Panc1 (cell line): ENCODE data around the gene TBX4. TPM values are rescaled to one million over a fixed set of nuclear protein-coding genes. Genes with fewer than 3 reads are reported as not detected.
"Not testable (repeated sequence)": the region's sequence is repeated elsewhere in the genome, so short reads cannot be mapped to it uniquely, and the experiment has no call there.

Experiments
- ATAC-seq: fragments of 200-7000 bp; cut with Tn5 transposase; 2 replicates; pipeline ENCODE4 v1.9.1; 2020; ENCODE audit warnings: mild to moderate bottlenecking, moderate library complexity
- BruUV-seq: library from RNA; stranded (reverse); fragments of 400-500 nt; replicated peaks from 2 replicates; lab custom pipeline; 2021; lab: Mats Ljungman, UMichigan
- CTCF ChIA-PET: fragments of 300-600 bp; sonication (Branson Sonifier 250); formaldehyde crosslinking; loops from one replicate; lab custom pipeline; 2022; ENCODE audit warnings: antibody characterized with exemption; lab: Charles Lee
- POLR2A ChIA-PET: fragments of 300-600 bp; sonication (Branson Sonifier 250); formaldehyde crosslinking; loops from one replicate; lab custom pipeline; 2022; ENCODE audit warnings: antibody characterized with exemption; lab: Charles Lee
- DNase-seq: peaks from one replicate; pipeline ENCODE4 v3.0.0-alpha.2; 2010; ENCODE audit warnings: low read depth, low spot score
- H3K27ac ChIP-seq: 2 replicates; pipeline ENCODE4 v1.5.1; 2011; ENCODE audit warnings: mild to moderate bottlenecking, low read length, inconsistent platforms
- H3K27me3 ChIP-seq: fragments of 200-500 bp; sonication (Bioruptor generic); 2 replicates; pipeline ENCODE4 v1.6.0; 2014; ENCODE audit warnings: low read length, inconsistent platforms; ENCODE audit not compliant: control insufficient read depth, insufficient read depth
- H3K36me3 ChIP-seq: fragments of 200-500 bp; sonication (Bioruptor generic); 2 replicates; pipeline ENCODE4 v1.5.1; 2014; ENCODE audit warnings: inconsistent platforms, mild to moderate bottlenecking, low read length, moderate library complexity; ENCODE audit not compliant: control insufficient read depth, insufficient read depth
- H3K4me1 ChIP-seq: 2 replicates; pipeline ENCODE4 v1.5.1; 2011; ENCODE audit warnings: inconsistent platforms, mild to moderate bottlenecking, low read length, moderate library complexity; ENCODE audit not compliant: control insufficient read depth, insufficient read depth
- H3K4me3 ChIP-seq, 2 experiments: 2 replicates each; pipeline ENCODE4 v1.5.1; 2011 to 2012; ENCODE audit warnings: low read depth in 2 of 2, low read length in 2 of 2, mild to moderate bottlenecking in 2 of 2, inconsistent platforms in 1 of 2, moderate library complexity in 1 of 2
- H3K9me3 ChIP-seq: fragments of 200-500 bp; sonication (Bioruptor generic); 2 replicates; pipeline ENCODE4 v1.5.1; 2014; ENCODE audit warnings: low read depth, mild to moderate bottlenecking, inconsistent platforms, low read length, moderate library complexity; ENCODE audit not compliant: control insufficient read depth, insufficient read depth
- POLR2AphosphoS5 ChIP-seq: IDR thresholded peaks from 2 replicates; pipeline ENCODE4 v1.6.1; 2012; ENCODE audit warnings: mild to moderate bottlenecking, low read depth, low read length, moderate library complexity
- SIN3A ChIP-seq: IDR thresholded peaks from 2 replicates; pipeline ENCODE4 v1.6.1; 2012; ENCODE audit warnings: low read depth, mild to moderate bottlenecking, low read length, moderate library complexity, borderline replicate concordance; ENCODE audit not compliant: insufficient read depth
- TCF7L2 ChIP-seq: IDR thresholded peaks from 2 replicates; pipeline ENCODE4 v1.6.1; 2011; ENCODE audit warnings: mild to moderate bottlenecking, low read depth, low read length, inconsistent platforms
- in situ Hi-C: cut with HindIII; loops from 2 replicates; pipeline ENCODE4 v1.10.0; 2016; ENCODE audit warnings: low sequenced_read_pairs, low pct_unique_long_range_greater_than_20kb
- intact Hi-C: fragments of 100-400 bp; cut with micrococcal nuclease; formaldehyde crosslinking; loops from one replicate; pipeline ENCODE4 v1.10.0; 2022; ENCODE audit not compliant: unreplicated experiment
- total RNA-seq: library from RNA; stranded (reverse); gene quantifications from one replicate; pipeline ENCODE4 v1.2.1, GENCODE V29; 2021; ENCODE audit not compliant: unreplicated experiment
- TF ChIP-seq, protein P1 (sequence below): fragments of 450-650 bp; IDR thresholded peaks from 2 replicates; pipeline ENCODE4 v1.5.1; 2017; ENCODE audit warnings: mild to moderate bottlenecking
- TF ChIP-seq, protein P2 (sequence below), 2 experiments: IDR thresholded peaks; 2 replicates each; pipeline ENCODE4 v1.6.1; 2011 to 2012; ENCODE audit warnings: low read depth in 2 of 2, control low read depth in 1 of 2, low read length in 1 of 2, mild to moderate bottlenecking in 1 of 2, moderate library complexity in 1 of 2; ENCODE audit not compliant: insufficient read depth in 1 of 2

TBX4 gene
- total RNA-seq, 1 experiment from 2014 or later: not detected

DNA sequence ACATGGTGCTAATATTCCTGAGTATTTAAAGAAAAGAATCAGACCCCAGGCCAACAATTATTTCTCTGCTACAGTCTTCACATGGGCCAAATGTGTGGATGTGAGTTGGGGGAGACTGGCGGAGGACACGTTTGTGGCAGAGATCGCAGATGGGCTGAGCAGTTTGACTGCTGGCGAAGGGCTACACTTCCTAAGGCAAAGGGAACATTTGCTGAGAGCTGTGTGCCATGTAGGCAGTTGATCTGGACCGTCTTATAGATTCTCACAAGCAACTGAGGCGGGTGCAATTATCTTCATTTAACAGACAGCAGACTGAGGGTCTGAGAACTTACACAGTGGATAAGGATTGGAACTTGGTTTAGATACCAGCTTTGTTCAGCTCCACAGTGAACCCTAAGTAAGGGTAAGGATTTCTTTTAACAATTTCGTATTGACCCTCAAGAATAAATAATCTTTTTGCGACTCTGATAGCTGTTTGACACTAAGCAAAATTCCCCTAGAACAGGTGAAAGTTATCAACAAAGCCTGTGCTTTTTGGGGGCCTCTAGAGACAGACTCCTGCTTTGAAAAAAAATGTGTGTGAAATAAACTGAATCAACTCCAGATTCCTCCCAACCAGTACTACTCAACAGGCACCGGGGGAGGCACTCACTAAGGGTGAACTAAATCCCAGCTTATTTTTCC lies 55.3 kb downstream of the TBX4 start:
- H3K27me3 ChIP-seq: no peaks in the 10 kb centered on the region
- in situ Hi-C loops: no loop called here
- no TSS peak for BruUV-seq
- ATAC-seq (no peak), DNase-seq (no peak)
- H3K4me3 ChIP-seq: no peak overlapping the region
- no peaks in the 10 kb centered on the region for H3K36me3 ChIP-seq
- H3K4me1 ChIP-seq: peaks cover 37% of the 10 kb centered on the region
- peak overlapping the region; percentile 6; the same call in 1 of the 2 replicates for H3K27ac ChIP-seq
- POLR2A ChIA-PET: no interaction called here
- intact Hi-C loops: no loop called here
- CTCF ChIA-PET: no interaction called here
- TF ChIP-seq POLR2AphosphoS5 (no peak), SIN3A (no peak), TCF7L2 (no peak)
- no peaks in the 10 kb centered on the region for H3K9me3 ChIP-seq

DNA sequence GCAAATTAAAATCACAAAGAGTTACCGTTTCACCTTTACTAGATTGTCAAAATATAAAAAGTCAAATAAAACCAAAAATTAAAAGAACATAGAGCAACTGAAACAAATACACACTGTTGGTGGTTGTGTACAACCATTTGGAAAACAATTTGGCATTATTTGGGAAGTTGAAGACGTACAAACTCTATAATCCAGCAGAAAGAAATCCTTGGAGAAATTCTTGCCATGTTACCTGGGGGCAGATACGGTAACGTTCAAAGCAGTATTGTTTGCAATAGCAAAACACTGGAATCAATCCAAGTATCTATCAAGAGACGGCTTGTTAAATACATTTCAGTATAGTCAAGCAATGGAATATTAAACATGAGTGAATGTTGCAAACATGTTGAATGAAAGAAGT lies 56.7 kb downstream of the TBX4 start:
- BruUV-seq: no TSS peak

DNA sequence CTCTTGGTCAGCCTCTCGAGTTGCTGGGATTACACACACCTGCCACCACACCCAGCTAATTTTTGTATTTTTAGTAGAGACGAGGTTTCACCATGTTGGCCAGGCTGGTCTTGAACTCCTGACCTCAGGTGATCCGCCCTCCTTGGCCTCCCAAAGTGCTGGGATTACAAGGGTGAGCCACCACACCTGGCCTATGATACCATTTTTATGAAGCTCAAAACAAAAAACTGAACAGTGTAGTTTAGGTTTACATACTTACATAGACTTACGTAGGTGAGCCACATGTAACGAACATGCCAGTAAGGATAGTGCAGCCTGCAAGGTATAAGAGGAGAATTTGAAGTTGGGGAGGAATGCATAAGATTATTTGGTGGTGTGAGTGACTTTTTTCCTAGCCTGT lies 57.2 kb downstream of the TBX4 start:
- H3K4me3 ChIP-seq, H3K9me3 ChIP-seq, CTCF ChIA-PET, POLR2A ChIA-PET, ATAC-seq, H3K36me3 ChIP-seq, intact Hi-C loops, BruUV-seq, H3K27me3 ChIP-seq, in situ Hi-C loops, DNase-seq, H3K27ac ChIP-seq: not testable (repeated sequence)
- peaks cover 32% of the 10 kb centered on the region for H3K4me1 ChIP-seq

More for the DNA sequence above, 56.7 kb downstream of the TBX4 start:
- H3K27ac ChIP-seq: no peak overlapping the region
- POLR2A ChIA-PET: no interaction called here
- in situ Hi-C loops (no loop called here), intact Hi-C loops (no loop called here)
- CTCF ChIA-PET: no interaction called here
- no peak for TF ChIP-seq SIN3A
- TF ChIP-seq, protein P1, sequence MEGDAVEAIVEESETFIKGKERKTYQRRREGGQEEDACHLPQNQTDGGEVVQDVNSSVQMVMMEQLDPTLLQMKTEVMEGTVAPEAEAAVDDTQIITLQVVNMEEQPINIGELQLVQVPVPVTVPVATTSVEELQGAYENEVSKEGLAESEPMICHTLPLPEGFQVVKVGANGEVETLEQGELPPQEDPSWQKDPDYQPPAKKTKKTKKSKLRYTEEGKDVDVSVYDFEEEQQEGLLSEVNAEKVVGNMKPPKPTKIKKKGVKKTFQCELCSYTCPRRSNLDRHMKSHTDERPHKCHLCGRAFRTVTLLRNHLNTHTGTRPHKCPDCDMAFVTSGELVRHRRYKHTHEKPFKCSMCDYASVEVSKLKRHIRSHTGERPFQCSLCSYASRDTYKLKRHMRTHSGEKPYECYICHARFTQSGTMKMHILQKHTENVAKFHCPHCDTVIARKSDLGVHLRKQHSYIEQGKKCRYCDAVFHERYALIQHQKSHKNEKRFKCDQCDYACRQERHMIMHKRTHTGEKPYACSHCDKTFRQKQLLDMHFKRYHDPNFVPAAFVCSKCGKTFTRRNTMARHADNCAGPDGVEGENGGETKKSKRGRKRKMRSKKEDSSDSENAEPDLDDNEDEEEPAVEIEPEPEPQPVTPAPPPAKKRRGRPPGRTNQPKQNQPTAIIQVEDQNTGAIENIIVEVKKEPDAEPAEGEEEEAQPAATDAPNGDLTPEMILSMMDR: no peak
- TF ChIP-seq, protein P2, sequence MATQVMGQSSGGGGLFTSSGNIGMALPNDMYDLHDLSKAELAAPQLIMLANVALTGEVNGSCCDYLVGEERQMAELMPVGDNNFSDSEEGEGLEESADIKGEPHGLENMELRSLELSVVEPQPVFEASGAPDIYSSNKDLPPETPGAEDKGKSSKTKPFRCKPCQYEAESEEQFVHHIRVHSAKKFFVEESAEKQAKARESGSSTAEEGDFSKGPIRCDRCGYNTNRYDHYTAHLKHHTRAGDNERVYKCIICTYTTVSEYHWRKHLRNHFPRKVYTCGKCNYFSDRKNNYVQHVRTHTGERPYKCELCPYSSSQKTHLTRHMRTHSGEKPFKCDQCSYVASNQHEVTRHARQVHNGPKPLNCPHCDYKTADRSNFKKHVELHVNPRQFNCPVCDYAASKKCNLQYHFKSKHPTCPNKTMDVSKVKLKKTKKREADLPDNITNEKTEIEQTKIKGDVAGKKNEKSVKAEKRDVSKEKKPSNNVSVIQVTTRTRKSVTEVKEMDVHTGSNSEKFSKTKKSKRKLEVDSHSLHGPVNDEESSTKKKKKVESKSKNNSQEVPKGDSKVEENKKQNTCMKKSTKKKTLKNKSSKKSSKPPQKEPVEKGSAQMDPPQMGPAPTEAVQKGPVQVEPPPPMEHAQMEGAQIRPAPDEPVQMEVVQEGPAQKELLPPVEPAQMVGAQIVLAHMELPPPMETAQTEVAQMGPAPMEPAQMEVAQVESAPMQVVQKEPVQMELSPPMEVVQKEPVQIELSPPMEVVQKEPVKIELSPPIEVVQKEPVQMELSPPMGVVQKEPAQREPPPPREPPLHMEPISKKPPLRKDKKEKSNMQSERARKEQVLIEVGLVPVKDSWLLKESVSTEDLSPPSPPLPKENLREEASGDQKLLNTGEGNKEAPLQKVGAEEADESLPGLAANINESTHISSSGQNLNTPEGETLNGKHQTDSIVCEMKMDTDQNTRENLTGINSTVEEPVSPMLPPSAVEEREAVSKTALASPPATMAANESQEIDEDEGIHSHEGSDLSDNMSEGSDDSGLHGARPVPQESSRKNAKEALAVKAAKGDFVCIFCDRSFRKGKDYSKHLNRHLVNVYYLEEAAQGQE (IDR thresholded peaks at IDR 0.05; ENCODE audit: insufficient read depth in 1 of 2, low read depth in 2 of 2, low read length in 1 of 2): no peak
- TF ChIP-seq POLR2AphosphoS5: no peak
- no peak for TF ChIP-seq TCF7L2
- no peaks in the 10 kb centered on the region for H3K27me3 ChIP-seq
- no peaks in the 10 kb centered on the region for H3K36me3 ChIP-seq
- H3K4me1 ChIP-seq: peaks cover 32% of the 10 kb centered on the region
- H3K9me3 ChIP-seq: no peaks in the 10 kb centered on the region
- H3K4me3 ChIP-seq: no peak overlapping the region
- ATAC-seq (no peak), DNase-seq (no peak)
